Midbrain (tissue), 1 donor: Measurements from ENCODE around the gene SEMA7A.

Source experiments
- DNase-seq: peaks from one replicate; lab custom pipeline; 2025; lab: John Stamatoyannopoulos, UW

The SEMA7A gene

GRCh38 chr15:74451861-74452835, 18.4 kb upstream of the SEMA7A start:
- no peak for DNase-seq

- no peak for DNase-seq
These were observed 17.6 kb upstream of the SEMA7A start for GRCh38 chr15:74451322-74451721.

- no peak for DNase-seq
These were observed 16.0 kb upstream of the SEMA7A start for GRCh38 chr15:74449643-74450205.

DNA sequence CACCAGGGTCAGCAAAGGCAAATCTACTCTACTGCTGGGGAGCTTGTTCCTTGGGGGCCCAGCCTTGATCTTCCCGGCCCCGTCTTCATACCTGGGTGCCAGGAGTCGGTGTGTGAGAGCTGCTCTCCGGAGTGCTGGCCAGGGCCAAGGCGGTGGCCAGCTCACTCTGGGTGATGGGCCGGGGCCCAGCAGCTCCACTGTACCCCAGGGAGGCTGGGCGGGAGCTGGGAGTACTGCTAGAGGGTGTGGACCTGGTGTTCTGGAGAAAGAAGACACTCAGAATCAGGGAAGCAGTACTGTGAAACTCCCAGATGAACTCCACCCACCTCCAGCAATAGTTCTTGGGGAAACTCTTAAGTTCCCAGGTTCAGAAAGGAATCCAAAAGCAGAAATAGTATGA, 15.3 kb upstream of the SEMA7A start:
- DNase-seq, result no peak

DNA sequence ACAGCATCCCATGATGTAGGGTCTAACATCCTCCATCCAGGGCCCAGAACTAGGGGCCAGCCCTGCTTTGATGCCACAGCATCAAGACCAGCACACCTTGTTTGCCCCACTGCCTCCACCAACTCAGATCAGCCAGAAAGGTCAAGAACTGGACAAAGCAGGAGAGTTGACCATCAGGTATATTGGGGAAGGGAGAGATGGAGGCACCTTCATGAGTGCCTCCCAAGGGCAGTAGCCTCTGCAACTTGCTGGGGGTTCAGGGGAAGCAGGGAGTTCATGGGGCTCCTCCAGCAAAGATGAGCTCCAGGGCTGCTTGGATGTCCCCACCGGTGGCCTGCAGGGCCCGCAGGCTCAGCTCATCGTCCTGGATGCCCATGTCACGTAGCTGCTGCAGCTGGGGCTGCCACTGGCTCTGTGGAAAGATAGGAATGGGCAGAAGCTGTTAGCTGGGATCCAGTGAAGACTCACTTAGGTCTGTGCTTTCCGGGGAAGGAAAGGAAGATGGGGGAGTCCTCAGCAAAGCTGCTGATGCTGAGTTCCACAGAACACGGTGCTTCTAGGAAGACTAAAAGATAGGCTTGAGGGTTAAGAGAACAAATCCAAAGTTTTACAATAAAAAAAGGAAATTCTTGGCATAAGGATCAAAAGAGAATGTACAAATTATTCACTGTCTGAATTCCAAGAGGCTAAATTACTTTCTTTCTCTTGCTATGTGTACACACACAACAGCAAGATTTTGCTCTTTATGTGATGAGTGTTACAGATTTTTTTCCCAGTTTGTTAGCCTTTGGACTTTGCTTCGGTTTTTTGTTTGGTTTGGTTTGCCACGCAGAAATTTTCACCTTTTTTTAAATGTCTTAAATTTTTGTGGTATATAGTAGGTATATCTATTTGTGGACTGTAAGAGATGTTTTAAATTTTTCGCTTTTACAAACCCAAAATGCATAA, 12.3 kb upstream of the SEMA7A start:
- DNase-seq, result no peak

DNA sequence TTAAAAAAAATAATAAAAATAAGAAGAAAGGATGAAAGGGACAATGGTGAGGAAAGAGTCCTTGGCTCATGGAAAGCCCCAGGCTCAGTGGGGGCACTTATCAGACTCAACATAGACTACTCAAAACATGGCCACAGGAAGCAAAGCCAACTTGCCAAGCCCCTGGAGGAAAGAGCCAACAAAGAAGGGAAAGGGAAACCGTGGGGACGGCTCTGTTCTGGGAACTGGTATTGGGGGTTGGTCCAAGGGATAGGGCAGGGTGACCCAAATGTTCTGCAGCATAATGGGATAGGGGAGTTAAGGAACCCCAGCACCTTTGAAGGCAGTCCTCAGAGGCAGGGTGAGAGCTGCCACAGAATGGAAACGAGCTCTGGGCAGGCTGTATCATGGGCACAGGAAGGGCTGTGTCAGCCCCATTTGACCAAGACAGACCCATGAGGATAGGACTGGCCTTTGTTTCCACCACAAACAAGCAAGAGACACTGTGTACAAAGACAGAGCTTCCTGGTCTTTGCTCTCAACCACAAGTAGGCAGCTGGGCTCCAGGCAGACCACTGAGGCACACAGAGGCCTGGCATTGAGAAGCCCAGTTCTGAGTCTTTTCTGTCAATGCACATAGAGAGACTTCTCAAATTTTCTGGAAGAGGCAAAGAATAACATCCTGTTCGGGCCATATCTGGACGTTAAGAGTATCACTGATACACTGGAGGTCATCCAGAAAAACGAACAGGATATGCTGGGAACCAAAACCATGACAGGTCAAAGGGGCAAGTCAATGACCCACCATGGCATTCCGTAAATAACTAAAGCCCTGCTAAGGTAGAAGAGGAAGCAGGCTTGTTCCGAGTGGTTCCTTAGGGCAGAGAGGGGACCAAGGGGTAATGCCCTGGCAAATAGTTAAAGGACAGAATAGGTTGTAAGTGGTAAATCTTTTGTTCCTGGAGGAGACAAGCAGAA, 10.6 kb upstream of the SEMA7A start:
- DNase-seq, result peak; percentile 22

GRCh38 chr15:74443100-74443909, 9.5 kb upstream of the SEMA7A start:
- DNase-seq, result no peak

- no peak for DNase-seq
These were observed 8.8 kb upstream of the SEMA7A start for GRCh38 chr15:74442604-74443003.

GRCh38 chr15:74442063-74442462, 8.3 kb upstream of the SEMA7A start:
- no peak for DNase-seq

DNA sequence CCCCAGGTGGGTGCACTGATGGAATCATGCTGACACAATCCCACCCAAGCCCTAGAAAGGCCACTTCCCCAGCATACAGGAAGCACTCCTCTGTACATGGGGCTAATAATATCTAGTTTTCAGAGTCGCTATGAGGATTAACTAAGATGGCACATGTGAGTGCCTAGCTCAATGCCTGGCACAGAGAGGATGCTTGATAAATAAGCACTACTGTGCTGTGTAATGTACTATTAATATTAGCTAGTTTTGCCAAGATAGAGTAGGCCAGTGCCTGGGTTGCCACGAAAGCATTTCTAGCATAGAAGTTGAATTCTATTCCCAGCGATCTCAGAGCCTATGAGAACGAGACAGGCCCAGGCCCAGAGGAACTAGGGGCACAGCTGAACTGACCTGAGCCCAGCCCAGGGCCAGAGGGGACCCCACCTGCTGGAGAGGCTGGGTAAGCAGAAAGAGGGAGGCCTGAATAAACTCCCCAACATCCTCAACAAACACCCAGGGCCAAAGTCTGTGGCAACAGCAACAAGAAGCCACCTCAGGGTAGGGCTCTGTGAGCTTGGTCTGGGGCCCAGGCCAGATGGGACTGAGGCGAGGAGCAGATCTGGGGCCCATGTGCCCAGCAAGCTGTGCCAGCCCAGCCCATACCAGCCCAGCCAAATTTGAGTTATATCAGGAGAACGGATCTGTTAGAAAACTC, 7.6 kb upstream of the SEMA7A start:
- DNase-seq, result no peak

GRCh38 chr15:74438721-74439316, 5.1 kb upstream of the SEMA7A start:
- DNase-seq, result peak; percentile 89

DNA sequence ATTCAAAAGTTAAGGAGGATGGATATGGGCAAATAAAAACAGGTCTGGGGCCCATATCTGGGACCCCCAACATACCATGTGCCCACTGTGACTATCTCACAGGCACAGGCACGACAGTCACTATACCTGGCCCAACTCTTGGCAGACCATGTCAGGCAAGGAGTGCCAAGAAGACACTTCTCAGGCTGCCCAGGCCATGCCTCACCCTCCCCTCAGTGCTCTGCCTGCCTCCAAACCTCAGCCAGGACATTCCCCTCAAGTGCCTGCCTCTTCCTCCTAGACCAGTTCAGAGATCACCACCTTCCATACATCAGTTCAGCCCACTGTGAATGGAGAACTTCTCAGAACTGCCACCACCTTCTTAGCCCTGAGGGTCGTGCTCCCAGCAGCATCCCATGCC, 4.4 kb upstream of the SEMA7A start:
- no peak for DNase-seq

DNA sequence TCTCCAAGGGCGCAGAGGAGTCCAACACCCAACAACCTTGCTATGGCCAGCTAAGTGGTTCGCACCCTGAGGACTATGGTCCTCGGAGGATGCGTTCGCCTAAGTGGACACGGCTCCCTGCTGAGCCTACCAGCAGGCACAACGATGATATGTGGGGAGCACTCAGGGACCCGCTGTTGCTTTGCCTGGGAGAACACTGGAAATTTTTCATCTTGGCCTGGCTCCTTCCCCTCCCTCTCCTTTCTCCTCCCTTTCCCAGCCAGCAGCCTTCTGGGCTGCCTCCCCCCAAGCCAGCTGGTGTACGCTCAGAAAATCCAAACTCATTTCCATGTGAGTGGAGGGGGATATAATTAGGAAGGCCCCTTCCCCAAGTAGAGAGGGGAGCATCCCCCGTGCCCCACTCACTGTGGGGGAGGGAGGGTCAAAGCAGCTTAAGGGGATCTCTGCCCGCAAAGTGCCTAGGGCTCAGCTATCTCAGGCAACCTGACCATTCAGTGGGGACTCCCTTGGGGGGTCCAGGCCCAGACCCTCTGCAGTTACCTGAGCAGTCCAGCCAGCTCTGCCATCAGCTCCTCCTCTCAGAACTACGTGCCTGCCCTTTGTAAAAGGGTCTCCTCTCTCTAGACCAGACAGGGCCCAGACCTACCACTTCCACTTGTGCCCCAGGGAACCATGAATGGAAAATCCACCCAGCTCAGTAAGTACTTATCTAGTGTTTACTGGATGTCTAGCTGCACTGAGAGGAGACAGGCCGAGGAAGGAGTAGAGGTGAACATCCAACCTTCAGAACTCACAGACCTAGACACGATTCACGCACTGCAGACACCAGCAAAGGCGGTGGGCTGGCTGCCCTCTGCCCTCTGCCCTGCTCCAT, 742 bp upstream of the SEMA7A start:
- no peak for DNase-seq

- no peak for DNase-seq
These were observed 678 bp downstream of the SEMA7A start for GRCh38 chr15:74432968-74433591.

- DNase-seq, result no peak
These were observed 1.3 kb downstream of the SEMA7A start for GRCh38 chr15:74432271-74432967.

DNA sequence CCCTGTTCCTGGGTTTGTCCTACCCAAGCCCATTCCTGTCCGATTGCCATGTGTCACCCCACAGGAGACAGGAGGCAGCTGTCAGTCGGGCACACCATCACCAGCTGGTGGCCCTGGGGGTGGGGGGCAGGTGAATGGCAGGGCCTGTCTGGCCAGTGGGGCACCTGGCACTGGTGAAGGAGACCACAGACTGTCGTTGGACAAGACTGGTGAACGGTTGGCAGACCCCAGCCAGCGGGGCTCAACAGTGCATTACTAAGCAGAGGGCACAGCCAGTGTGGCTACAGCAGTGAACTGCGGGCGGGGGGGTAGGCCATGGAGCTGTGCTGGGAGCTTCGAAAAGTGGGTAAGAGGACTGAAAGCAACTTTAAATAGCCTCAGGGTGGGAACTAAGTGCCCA, 2.1 kb downstream of the SEMA7A start:
- DNase-seq, result no peak

DNA sequence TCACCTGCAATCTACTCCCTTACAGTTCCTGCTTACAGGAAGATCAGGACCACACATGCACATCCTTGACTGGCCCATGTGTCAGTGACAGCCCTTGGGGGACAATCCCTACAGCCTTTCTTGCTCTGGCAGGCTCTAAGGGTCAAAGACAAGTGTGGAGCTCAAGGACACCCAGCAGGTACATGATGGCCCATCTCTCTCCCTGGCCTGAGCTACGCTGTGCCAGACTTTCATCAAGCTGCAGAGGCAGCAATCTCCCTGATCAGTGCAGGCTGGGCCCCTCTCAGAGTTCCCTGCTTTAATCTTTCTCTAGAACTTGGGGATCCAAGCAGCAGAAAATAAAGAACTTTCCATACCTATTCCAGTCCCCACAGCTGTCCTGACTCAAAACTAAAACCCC, 2.6 kb downstream of the SEMA7A start:
- no peak for DNase-seq
